GM18502 (cell line): ENCODE results near the gene SPOCK1.

Experiments
- ATAC-seq: cut with Tn5 transposase; IDR thresholded peaks from one replicate; pipeline ENCODE4 v1.9.1; 2021; ENCODE audit warnings: mild to moderate bottlenecking; ENCODE audit not compliant: unreplicated experiment, poor library complexity

The SPOCK1 gene

DNA sequence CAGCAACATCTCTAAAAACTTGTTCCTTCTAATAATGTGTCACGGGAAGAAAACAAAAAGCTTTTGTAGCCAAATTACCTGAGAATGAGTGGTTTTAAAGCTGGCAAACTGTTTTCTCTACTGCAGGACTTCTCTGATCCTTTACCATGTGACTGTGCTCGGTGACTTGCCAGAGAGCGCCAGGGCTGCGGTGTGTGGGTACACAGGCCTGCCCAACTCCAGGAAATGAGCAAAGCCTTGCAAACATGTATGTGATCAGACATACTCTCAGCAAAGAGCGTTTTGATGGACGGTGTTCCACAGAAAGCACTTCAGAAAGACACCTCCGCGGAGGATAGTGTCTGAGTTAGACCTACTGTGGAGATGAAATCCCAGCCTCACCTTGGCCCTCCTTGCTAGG is 157.3 kb downstream of the SPOCK1 start:
- ATAC-seq, result no peak

DNA sequence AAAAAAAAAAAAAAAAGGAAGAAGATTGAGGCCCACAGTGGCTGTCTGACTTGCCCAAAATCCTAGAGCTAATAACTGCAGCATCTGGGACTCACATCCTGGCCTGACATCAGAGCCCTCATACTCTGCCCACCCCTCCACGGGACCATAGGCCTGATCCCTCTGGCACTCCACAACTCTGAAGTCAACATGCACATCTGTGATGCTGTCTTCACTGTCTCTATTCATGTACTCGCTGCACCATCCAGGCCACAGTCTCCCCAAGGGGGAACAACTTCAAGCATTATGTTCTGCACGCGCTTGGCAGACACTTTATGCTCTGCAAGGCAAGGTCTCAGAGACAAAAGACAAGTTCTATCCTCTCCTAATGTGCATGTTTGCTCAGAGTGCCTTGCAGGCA is 158.2 kb downstream of the SPOCK1 start:
- ATAC-seq, result no peak

DNA sequence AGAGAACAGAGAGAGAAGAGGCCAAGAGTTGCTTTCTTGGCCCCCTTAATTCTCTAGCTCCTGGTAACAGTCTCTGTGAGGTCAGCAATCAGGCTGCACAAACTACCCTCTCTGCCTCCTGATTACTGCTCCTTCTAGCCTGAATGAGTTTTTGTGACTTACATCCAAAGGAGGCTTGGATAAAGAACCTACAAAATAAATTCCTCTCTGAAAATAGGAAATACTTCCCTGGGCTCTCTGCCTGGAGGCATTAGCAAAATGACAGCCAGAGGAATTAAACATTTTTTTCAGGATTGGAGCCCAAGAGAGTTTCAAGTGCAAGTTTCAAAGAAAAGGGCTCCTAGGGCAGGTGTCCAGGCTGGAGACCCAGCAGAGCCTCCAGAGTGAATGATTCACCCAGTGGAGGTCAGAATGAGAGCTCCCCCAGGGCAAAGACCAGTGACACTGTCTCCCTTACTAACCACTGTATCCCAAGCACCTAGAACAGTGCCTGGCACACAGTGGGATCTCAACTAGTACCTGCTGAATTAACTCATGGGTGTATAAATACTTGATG is 162.5 kb downstream of the SPOCK1 start:
- ATAC-seq, result no peak

DNA sequence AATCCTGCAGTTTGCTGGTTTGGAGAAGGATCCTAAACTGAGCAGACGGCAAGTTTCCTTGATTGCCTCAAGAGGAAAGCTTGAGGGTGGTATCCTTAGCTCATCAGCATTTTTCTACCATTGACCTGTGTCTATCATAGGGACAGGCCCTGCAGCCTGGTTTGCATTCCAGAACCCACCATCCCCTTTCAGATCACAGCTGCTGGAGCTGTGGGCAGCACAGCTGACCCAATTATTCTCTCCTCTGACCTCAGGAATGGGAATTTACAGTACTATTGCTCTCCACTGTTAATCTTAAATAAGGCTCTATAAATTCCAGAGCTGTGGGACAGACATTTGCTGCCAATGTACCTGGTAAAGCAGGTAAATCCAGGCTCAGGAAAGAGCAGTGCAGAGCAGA is 163.0 kb downstream of the SPOCK1 start:
- ATAC-seq, result no peak

DNA sequence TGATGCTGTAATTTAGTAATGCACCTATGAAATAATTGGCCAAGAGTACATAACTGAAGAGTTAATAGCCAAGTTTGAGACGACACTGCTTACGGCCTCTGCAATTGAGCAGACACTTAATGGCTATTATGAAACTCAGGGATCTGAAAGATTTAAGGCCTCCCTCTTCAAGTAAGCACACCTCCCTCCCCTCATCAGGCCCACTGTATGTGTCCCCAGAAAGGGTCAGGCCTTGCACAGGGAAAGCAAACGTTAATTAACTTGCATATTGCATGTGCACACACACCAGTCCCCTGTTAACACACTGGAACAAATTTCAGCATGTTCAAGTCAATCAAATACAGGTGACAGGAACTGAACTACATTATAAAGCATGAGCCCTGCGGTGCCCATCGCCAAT is 163.6 kb downstream of the SPOCK1 start:
- no peak for ATAC-seq

DNA sequence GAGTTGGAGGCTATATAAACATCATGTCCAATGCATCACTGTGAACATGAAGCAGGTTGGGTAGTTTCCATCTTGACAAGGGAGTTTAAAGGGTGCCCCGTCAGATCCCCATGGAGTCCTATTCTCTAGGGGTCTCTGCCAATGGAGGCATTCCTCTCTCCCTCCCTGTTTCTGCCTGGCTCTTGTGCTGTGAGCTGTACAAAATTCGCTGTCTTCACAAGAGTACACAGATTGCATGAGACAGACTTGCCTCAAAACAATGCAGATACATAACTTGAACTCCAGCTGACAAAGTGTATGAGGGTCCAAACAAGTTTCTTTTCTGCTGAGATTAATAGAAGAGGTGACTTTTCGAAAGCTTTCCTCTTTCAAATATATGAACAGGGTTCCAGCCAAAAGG is 165.2 kb downstream of the SPOCK1 start:
- no peak for ATAC-seq

DNA sequence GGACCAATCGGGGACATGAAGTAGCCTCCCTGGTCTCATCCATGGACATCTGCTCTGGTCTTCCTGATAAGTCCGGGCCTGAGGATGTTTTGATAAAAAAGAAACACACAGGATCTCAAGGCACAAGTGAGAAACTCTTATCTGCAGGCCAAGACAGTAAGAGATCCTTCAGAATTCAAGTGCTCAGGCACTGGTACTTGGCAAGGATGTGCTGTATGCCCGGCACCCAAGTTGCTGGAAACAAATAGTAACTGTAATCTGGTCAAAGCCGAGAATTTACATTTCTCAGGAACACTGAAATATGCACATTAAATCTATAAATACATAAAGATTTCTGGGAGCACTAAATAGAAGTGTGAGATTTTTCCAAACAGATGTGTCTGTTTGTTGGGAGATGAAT is 165.7 kb downstream of the SPOCK1 start:
- no peak for ATAC-seq

DNA sequence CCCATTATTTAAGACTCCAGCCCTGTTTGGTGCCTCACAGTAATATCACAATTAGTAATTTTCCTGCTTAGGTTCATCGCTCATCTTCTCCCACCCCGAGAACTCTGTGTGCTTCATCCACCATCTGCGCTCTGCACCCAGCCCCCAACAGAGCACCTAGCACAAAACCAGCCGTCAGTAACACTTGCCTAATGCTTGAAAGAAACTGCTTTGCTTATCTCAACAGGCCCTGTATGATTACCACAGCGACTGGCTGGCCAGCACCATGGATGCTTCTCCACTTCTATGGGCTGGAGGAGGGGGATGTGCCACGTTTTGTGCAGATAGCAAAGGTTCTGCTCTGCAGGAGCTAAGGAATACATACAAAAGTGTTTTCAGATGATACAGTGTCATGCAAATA is 166.8 kb downstream of the SPOCK1 start:
- no peak for ATAC-seq

DNA sequence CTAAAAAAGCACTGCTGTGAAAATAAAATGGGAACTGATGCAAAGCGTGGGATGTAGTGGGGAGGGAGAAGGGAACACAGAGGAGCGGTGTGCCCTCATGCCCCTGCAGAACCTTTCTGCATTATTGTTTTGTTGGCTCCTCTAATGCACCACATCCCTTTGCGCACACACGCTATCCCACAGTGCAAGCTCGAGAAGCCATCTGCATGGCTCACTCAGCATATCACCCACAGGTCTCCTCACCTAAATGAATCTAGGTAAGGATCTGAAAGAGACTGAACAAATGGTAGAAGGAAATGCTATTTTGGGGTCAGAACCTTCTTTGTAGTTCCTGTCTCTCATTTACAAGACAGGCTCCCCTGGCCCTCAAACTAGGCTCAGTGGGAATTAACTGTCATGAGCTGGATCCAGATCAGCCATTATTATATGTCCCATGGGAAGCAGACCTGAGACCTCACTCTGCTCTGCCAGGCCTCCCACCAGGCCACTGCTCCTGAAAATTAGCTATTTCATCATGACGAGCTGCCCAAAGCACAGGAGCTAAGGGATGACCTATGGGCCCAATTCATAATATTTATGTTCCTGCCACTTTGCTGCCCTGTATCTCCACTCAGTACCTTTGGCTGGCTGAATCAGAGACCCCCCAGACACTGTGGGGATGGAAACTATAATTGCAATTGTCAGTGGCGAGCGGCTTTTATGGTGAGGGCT is 169.4 kb downstream of the SPOCK1 start:
- no peak for ATAC-seq

DNA sequence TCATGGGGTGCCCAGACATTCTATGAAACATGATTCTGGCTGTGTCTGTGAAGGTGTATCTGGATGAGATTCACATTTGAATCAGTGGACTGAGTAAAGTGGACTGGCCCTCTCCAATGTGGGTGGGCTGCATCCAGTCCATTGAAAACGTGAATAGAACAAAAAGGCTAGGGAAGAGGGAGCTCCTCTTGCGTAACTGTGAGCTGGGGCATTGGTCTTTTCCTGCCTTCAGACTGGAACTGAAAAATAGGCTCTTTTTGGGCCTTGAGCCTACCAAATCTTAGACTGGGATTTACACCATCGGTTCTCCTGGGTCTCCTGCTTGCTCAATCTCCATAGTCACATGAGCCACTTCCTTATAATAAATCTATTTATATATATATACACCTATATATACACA is 170.1 kb downstream of the SPOCK1 start:
- no peak for ATAC-seq

DNA sequence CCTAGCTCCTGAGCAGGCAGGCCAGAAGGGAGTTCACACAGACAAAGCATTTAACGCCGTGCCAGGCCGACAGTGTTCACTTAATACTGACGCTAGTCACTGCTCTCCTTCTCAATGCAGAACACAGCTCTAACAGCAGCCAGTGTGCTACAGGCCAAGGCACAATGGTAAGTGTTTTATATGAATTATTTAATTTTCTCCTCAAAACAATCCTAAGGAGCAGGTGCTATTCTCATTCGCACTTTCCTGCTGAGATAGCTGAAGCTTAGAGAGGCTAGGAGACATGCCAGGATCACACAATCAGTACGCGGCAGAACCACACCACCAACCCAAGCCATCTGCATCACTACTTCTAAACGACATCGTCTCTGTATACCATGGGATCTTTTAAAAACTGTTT is 170.7 kb downstream of the SPOCK1 start:
- no peak for ATAC-seq

DNA sequence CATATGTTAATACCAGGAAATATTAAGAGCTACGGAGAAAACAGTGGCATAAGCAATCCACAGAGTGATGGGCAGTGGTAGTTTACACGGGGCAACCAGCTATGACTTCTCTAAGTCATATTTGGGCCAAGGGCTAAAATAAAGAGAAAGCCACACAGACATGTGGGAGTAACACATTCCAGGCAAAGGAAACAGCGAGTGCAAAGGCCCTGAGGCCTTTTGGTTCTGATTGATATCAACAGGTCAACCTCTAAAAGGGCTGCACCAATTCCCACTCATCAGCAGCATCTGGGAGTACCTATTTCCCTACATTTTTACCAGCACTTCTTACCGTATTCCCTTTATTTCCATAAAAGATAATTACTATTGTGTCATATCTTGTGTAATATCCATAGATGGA is 173.4 kb downstream of the SPOCK1 start:
- ATAC-seq, result no peak

DNA sequence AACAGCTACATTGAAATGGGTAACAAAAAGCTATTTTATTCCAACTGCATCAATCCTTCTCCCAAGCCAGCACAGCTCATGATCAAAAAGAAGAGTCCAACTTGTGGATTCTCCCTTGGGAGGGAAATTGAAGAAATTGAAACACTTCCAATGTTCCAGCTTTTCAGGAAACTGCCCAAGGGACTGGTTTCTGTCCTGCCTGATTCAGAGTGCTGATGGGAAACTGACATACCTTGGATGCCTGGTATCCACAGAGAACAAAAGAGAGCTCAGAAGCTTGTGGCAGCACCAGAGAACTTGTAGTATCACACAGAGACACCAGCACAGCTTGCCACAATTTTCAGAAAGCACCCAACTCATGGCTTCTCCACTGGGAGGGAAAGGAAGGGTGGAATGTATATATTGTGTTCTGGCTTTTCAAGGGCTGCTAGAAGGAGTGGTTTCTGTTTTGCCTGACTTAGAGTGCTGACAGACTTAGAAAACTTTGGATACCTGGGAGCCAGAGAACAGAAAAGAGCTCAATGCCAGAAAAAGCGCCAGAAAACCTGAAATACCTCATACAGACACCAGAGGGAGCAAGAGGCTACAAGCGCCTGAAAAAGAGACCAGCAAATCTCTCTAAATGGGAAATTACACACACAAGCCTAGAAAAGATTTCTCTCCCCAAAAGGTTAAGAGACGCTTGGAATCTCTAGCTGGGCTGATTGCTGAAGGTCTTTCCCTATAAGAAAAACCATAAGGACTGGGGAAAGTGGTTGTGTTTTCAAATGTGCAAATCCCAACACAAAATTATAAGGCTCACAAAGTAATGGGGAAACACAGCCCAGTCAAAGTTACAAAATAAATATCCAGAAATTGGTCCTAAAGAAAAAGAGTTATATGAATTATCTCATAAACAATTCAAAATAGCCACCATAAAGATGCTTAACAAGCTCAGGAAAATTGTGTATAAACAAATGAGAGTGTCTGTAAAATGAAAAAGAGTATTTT is 178.8 kb downstream of the SPOCK1 start:
- ATAC-seq, result no peak

DNA sequence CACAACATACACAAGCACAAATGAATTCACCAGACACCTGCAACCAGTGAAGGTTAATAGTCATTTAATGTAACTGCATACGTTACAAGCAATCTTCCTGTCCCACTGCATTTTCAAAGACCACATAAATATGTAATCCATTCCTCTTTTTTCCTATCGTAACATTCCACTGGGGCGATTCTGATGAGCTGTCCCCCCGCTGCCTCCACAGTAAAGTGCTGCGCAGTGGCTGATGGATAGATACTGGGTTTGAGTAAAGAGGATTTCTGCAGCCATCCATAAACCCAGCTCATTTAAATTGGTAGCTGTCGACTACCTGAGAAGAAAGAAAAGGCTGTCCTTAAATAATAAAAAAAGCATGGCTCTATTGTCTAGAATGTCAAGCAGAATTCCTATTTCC is 181.1 kb downstream of the SPOCK1 start:
- ATAC-seq, result no peak

DNA sequence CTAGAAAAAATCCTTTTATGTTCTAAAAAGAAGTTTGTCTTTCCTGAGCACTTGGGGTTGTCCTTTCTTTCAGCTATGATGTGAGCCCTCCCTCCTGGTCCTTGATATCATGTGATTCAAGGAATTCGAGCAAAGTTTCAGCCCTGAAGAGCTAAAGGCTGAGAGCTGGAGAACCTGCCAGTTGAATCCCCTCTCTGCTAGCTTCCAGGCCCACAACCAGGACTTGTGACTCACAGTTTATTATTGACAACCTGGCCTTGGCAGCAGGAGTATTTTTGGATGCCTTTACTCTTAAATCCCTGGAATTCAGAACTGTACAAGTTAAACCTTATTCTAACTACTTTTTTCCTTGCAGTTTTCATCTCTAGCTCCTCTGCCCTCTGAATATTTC is 182.8 kb downstream of the SPOCK1 start:
- ATAC-seq, result no peak

DNA sequence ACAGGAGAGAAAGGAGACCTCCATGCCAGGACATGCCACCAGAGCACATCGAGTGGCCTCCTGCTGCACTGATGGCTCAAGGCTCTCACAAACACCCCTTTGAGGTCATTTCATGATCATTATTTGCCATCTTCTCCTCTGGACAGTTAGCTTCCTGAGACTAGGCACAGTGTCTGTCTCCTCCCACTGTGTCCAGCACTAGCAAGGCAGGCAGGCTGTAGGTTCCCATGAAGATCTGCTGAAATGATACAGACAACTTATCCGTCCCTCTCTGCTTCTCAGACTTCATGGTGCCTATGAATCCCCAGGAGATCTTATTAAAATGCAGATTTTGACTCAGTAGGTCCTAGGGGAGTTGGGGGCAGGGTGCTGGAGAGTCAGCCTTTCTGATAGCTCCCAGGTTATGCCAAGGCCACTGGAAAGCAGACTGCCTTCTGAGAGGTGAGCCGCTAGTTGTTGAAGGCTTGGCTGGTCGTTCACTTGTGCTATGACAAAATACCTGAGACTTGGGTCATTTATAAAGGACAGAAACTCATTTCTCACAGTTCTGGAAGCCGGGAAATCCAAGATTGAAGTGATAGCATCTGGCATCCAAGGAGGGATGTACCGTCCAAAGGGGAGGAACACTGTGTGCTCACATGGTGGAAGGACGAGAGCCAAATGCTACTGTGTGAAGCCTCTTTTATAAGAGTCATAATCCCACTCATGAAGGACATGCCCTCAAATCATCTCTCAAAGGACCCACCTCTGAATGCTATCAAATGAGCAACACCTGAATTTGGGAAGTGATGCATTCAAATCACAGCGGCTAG is 183.4 kb downstream of the SPOCK1 start:
- no peak for ATAC-seq

DNA sequence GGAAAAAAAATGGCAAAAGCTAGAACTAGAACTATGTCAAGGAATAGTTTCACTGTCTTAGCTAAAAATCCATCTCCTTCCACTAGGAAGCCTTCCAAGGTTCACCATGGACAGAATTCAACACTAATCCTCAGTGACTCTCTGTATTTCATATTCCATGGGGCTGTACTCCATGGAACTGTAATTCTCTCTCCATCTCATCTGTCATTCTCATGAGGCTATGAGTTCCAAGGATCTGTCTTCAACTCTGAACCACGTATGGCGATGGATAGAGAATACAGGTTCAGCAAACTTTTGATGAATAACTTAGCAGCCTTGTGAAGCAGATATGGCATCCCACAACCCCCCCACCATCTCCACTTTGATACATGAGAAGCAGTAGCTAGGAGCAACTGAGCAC is 184.0 kb downstream of the SPOCK1 start:
- ATAC-seq, result no peak

DNA sequence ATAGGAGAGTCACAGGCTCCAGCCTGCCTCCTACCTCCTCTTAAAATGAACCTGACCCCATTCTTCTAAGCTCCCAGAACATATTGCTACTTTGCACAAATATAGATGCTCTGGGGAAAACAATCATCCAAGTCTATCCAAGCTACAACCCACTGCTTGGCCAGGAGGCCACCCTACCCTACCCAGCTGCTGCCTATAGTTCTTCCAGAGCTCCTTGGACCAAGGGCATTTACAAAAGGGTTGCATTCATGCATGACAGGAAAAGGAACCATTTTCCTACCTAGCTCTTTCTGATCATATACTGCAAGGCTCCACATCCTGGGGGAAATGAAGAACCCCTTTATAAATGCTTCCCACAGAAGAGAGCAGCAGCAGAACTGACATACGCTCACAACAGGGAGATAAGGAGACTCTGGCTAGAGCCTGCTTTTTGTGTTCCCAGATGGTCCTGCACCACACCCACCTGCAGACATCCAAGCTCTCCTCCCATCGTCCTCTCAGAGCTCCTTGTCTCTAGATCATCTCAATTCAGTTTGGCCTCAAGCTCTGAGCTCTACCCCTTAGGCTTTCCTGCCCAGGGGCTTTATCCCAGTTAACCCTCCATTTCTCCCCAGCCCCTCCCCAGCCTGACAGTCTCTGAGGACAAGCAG is 185.5 kb downstream of the SPOCK1 start:
- no peak for ATAC-seq

DNA sequence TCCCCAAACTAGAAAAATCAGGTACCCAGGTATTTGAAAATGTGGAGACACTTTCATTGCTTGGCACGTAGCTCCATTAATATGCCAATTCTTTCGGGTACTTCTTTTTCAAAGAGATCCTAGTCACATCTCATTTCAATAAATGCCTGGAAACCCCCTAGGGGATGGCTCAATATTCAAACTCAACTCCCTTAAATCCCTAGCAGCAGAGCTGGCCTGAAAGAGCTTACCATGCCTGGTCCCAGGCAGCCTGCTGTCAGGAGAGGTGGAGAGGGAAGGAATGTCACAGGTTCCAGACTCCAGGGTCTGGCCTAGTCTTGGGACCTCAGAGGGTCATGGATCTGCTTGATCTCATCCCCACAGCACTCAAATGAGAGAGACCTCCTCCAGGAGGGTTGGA is 187.1 kb downstream of the SPOCK1 start:
- ATAC-seq, result no peak
